HG03097 (cell line): ENCODE measurements around the gene LRRN3.

Experiments
- ATAC-seq: cut with Tn5 transposase; IDR thresholded peaks from one replicate; pipeline ENCODE4 v1.9.1; 2021; ENCODE audit not compliant: unreplicated experiment, low FRiP score

The LRRN3 gene

DNA sequence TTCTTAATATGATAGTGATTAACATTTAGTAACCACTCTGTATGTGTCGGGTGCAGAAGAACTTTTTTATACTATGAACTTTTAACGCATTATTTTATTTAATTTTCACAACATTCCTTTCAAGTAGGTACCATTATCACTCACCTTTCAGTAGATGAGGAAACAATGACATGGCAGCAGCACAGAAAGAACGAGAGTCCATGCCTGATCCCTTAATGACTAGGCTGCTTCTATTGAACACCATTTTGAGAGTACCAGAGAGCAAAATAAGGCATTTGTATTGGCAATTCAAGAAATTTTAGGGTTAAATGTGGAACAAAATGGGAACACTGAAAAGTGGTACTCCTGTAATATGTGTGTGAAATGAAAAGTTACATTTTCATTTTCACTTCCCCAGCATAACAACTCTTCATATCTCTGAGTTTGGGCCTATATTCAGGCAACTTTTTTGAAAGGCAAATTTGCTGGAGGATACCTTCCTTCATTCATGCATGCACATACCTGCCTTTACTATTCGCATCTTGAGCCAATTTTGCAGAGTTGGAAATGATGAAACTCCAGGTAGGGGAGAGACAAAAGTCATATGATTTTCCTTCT is 12.8 kb downstream of the LRRN3 start:
- peak; percentile 69 for ATAC-seq

GRCh38 chr7:111104710-111105109 is 13.8 kb downstream of the LRRN3 start:
- no peak for ATAC-seq

GRCh38 chr7:111105269-111105668 is 14.3 kb downstream of the LRRN3 start:
- ATAC-seq, result no peak

- no peak for ATAC-seq
Observed at GRCh38 chr7:111107579-111107978, 16.7 kb downstream of the LRRN3 start.

DNA sequence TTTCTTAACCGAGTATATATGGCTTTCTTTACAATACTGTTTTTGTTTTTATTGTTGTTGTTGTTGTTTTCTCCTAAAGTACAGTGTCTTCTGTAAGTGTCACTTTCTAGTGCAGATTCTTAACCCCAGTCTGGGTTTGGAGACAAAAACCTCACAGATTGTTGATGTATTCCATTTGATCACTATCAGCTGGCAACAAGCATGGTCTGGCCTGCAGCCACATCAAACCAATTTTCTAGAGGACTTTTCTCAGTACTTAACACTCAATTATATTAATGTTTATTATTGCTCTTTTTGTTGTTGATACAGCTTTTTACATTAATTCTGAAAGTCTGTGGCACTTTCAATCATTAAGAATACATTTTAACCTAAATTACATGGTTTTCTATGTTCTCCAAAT is 17.1 kb downstream of the LRRN3 start:
- no peak for ATAC-seq

DNA sequence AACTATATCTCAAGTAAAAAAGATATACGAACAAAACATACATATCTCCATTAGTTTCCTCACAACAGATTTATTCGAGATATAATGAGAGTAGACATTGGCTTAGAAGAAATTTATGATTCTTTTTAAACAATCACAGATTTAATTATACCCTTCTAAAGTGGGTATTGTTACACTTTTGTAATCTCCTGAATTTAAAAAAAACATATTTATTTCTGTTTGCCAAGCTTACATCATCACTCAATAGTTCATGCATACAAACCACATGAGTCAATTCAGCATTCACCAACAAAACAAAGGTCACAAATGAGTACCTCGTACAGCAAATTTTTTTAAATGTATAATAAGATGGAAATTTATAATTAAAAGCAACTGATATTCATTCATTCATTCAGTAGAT is 17.6 kb downstream of the LRRN3 start:
- no peak for ATAC-seq

- ATAC-seq, result no peak
Observed at GRCh38 chr7:111112439-111112838, 21.5 kb downstream of the LRRN3 start.

DNA sequence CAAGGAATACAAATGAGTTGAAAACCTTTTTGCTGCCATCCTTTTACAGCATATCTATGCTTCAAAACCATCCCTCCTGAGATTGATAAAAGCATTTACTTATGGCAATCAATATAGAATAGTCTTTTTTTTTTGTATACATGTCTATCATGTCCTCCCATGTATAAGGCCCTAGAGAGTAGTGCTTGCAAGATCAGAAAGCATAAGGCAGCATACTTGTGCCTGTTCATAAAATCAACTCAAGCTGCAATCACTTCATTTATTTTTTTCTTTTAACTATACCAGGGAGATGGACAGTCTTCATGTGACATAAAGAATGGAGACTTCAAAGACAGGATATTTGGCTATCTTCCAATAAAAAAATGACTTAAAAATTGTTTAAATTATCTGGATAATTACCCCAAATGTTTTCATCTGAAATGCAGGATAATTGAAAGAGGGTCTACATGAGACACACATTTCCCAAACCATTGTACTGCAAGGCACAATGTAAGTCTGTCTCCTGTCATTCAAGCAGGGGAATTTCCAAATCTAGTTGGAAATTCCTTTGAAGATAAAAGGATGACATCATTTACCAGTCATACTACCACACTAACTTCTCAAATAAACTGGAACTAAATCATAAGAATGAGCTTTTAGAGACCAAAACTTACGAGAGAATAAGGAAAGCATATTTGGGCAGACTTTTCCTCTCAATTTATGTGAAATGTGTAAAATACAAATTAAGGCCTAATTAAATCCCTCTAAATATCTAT is 22.5 kb downstream of the LRRN3 start:
- ATAC-seq, result peak; percentile 63

DNA sequence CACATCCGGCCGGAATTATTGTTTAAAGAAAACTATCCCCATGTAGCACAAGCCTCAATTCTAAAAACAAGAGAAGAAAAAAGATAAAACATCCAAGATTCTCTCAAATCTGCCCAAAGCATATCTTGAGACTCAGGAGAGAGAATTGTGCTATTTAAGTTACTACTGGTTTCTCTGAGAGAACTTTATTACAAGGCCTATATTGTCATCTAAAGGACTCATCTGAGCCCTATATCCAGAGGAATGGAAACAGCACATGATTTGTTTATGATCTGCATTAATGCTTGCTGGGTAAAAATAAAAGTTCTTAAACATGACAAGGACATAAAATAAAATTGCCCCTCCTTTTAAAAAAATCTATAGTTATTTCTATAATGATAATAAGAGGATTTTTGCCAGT is 25.0 kb downstream of the LRRN3 start:
- ATAC-seq, result no peak

DNA sequence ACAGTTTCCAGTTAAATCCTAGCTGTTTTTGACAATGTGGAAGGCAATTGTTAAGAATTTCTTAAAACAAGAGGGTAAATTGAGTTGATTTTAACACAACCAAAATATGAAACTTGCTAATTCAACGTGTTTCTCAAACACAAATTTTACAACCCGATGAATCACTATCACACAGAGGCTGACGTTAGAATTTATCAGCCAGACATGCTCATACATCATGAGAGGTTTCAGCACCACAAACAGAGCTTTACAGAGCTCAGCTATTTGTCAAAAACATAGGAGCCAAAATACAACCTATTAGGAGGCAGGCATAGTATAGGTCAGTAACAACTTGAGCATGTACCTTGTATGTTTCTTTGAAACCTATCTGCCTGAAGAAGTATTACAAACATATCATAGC is 36.1 kb downstream of the LRRN3 start:
- ATAC-seq, result no peak

DNA sequence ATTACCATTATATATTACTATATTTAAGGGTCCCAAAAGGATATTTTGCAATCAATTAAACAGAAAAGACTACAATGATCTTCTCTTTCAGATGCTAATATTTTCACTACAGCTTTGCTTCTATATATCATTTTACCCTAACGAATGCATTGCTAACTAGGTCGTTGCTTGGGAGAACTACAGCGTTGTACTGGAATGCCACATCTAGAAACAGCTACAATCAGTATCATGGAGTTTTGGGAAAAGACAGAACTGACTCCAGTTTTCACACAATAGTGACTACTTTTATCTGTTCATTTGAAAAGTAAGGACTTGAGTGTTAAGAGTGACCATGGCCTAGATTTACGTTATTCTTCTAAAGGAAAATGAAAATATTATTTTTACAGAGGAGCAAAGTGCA is 38.5 kb downstream of the LRRN3 start:
- no peak for ATAC-seq

- no peak for ATAC-seq
Observed at GRCh38 chr7:111132833-111133232, 41.9 kb downstream of the LRRN3 start.

DNA sequence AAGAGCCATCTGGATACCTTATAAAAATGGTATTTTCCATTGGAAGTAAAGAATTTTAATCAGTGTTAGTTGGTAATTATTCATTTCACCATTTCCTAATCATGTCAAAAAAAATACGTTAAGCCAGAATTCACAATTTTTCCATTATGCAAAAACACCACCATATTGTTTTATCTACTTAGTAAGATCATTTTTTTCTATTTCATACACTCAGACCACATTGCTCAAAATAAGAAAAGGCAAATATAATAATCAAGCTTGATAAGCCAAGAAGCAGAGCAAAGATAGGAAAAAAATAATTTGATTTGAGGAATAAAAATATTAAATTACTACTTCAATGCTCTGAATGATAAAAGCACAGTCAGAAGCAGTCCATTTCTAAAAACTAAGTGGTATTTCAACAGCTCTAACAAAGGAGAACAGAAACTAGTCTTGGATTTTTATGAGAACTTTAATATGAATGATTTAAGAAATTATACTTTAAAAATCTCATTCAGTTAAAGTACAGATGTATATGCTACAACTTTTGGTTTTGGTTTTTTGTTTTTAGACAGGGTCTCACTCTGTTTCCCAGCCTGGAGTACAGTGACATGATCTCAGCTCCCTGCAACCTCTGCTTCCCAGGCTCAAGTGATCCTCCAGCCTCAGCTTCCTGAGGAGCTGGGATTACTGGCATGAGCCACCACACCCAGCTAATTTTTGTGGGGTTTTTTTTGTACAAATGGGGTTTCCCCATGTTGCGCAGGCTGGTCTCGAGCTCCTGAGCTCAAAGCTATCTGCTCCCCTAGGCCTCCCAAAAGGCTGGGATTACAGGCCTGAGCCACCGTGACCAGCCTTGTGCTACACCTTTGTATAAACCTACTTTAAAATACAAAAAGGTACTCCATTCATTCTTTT is 46.6 kb downstream of the LRRN3 start:
- ATAC-seq, result peak; percentile 69

DNA sequence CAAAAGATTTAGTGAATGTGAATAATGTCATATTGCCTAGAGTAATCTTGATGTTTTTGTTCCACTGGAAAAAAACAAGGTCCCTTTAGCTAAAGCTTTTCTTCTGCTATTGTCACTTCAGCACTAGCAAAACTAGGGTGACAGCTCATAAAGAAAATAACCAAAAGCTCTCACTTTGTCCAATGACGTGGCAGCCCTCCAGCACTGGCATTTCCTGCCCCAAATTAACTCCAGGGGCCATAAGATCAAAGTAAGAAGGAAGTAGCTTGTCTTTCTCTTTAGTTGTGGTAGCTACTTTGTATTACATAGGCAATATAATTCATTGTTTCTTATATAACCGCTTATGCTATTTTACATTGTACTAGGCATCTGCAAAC is 47.3 kb downstream of the LRRN3 start:
- peak; percentile 93 for ATAC-seq

- no peak for ATAC-seq
Observed at GRCh38 chr7:111138586-111138985, 47.7 kb downstream of the LRRN3 start.

- no peak for ATAC-seq
Observed at GRCh38 chr7:111140091-111140865, 49.4 kb downstream of the LRRN3 start.

GRCh38 chr7:111145472-111145871 is 54.5 kb downstream of the LRRN3 start:
- ATAC-seq, result no peak

DNA sequence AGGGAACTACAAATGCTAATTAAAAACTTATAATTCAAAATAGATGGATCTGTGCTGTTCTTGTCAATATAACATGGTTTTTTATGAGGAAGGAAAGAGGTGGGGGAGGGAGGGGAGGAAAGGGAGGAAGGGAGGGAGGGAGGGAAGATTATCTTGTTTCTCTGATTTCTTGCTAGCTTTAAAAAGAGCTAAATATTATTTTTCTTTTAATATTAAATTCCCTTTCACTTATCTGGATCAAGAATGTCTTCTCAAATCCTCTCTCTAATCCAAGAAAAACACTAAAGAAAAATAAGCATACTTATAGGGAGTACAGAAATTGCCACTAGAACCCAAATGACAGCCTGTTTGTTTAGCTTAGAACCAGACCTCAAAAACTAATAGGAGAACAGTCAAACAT is 55.2 kb downstream of the LRRN3 start:
- no peak for ATAC-seq

DNA sequence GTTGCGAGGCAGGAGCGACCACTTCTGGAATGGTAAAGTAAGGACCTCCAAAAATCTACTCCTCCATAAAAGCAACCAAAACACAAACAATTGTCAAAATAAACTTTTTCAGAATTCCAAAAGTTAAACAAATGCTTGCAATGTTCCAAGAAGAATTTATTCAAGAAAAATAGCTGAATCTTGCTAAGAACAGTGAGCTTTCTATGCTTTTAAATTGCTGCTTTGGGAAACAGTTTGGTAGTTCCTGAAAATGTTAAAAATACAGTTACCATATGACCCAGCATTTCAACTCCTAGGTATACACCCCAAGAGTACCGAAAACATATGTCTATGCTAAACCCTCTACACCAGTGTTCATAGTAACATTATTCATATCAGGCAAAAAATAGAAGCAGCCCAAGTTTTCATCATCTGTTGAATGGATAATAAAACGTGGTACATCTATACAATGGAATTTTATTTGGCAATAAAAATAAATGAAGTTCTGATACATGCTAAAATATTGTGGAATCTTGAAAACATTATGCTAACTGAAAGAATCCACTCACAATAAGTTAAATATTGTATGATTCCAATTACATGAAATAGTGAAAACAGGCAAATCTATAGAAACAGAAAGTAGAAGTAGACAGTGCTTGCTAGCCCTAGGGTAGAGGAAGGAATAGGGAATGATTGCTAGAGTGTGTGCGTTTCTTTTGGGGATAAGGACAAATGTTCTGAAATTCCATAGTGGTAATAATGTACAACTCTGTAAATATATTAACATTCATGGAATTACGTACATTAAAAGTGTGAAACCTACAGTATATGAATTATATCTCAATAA is 57.0 kb downstream of the LRRN3 start:
- peak; percentile 77 for ATAC-seq

DNA sequence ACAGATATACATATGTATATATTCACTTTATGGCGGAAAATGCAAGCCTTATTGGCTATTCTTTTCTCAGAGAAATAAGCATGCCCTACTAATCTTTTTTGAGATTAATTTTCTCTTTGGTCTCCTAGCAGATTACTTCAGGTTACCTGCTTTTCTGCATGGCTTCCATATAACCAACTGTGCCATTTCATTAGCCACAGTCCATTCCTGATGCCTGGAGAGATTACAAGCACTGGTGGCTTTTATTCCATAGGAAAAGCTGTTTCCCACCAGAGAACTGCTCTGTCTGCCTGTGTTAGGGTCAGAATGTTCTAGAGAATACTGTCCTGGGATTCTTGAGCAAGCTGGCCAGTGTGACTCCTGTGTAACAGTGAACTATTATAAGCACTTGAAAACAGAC is 59.8 kb downstream of the LRRN3 start:
- ATAC-seq, result no peak
